Measurements from ENCODE around the gene PCCA. TPM values are rescaled to one million over a fixed set of nuclear protein-coding genes. Genes with fewer than 3 reads are reported as not detected.
"Not testable (repeated sequence)": the region's sequence is repeated elsewhere in the genome, so short reads cannot be mapped to it uniquely, and the experiment has no call there.

Gene PCCA
- 10 to 100 TPM; 15.4 to 52.1 (median 26.1) TPM for polyA plus RNA-seq

DNA sequence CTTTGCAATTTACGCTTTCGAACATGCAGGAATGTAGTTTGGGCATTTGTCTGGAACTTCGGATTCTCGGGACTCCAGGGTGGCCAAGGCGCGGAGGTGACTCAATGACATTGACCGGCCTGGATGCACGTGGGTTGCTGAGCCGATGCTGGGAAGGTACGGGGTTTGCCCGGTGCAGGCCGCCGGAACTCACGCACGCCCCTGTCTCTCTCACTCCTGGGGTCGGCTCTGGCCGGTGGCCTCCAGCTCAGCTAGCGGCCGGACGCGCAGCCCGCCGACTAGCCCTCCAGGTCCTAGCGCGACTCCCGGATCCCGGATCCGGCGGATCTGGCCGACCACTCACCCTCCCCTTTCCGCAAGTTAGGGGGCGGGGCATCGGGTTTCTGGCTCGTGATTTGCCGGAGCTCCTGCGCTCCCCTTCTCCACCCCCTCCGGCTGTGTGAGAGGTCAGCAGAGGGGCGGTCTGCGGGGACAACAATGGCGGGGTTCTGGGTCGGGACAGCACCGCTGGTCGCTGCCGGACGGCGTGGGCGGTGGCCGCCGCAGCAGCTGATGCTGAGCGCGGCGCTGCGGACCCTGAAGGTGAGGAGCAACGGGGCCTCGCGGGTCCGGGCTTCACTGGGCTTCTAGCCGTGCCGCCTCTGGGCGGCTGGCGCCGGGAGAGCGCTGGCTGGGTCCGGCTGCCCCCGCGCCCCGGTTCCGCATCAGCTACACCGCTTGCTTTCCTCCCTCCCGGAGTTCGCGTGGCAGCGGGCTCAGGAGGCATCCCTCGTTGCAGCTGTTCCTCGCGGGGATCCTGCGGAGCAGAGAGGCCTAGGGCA is at the start of gene PCCA:
Gene PCCA, plus strand, starts transcription at position 450 of the 821 bp plus-strand sequence. Its CDS starts 28 bp downstream, at position 478.
- 0 to 1% (median 0%) methylated on average over 71 to 77 of the region's 77 CpGs for WGBS, 3 donors
- H3K27ac ChIP-seq (ENCODE audit: low read depth, low read length), result no peak within 1 kb of the TSS

- H3K27ac ChIP-seq (ENCODE audit: low read depth, low read length), result no peak overlapping the region
- 36 to 70% (median 65%) methylated on average over 4 of the region's 4 CpGs for WGBS, 3 donors
Measured at GRCh38 chr13:100039740-100040139, 49.2 kb upstream of the PCCA start.

DNA sequence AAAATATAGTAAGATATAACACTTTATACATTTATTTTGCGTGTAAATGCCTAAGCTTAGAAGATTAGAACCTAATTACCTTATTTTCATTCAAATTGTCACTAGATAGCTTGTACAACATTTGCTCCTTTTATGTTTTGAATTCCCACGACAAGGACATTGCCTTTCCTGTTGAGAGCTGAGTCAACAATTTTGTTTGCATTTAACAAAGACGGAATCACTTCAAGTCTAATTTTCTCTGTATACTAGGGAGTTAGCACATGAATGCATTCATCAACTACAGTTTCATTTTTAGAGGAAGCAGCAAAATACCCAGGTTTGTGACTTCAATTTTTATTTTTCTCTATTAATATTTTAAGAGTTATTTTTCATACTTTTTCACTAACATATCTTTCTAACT is 48.7 kb upstream of the PCCA start:
- 19 to 55% (median 44%) methylated on average over 3 of the region's 3 CpGs for WGBS, 3 donors
- H3K27ac ChIP-seq (ENCODE audit: low read depth, low read length), result no peak overlapping the region

DNA sequence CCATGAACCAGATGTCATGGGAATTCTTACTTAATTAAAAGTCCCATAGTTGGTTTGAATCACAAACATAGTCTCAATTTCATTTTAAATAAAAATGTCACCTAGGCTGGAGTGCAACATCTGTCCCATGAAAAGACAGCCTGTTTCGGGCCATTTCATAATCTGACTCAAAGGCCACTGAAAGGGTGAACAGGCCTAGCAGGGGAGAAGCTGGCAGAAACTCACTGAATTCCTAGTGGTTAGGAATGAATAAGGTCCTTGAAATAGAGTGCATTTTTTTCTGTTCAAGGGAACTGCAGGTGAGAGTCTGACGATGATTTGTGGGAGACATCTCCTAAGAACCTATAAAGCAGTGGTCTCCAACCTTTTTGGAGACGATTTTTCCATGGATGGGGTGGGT is 44.0 kb upstream of the PCCA start:
- WGBS, 3 donors, result 74 to 91% (median 88%) methylated on average over 3 of the region's 3 CpGs
- H3K27ac ChIP-seq (ENCODE audit: low read depth, low read length), result no peak overlapping the region

DNA sequence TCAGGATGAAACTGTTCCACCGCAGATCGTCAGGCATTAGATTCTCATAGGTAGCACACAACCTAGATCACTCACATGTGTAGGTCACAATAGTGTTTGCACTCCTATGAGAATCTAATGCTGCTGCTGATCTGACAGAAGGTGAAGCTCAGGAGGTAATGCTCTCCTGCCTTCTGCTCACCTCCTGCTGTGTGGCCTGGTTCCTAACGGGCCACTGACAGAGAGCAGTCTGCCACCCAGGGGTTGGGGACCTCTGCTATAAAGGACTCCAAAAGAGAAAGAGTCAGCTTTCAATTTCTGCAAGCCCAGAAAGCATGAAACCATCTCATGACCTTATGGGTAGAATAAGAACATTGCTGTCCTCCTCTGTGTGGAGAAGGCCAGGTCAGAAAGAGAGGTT is 43.5 kb upstream of the PCCA start:
- WGBS, 3 donors, result 74 to 80% (median 78%) methylated on average over 3 of the region's 3 CpGs
- H3K27ac ChIP-seq (ENCODE audit: low read depth, low read length), result no peak overlapping the region

GRCh38 chr13:100051070-100051469 is 37.8 kb upstream of the PCCA start:
- H3K27ac ChIP-seq (ENCODE audit: low read depth, low read length), result no peak overlapping the region
- 75 to 81% (median 76%) methylated on average over 3 of the region's 3 CpGs for WGBS, 3 donors

- WGBS, 3 donors, result 87 to 93% (median 91%) methylated on average over 3 of the region's 3 CpGs
Measured at GRCh38 chr13:100059827-100060226, 29.1 kb upstream of the PCCA start.

GRCh38 chr13:100063333-100063732 is 25.6 kb upstream of the PCCA start:
- 59 to 70% (median 69%) methylated on average over 6 of the region's 6 CpGs for WGBS, 3 donors

More at GRCh38 chr13:100059827-100060226, 29.1 kb upstream of the PCCA start:
- no peak overlapping the region for H3K27ac ChIP-seq (ENCODE audit: low read depth, low read length)

DNA sequence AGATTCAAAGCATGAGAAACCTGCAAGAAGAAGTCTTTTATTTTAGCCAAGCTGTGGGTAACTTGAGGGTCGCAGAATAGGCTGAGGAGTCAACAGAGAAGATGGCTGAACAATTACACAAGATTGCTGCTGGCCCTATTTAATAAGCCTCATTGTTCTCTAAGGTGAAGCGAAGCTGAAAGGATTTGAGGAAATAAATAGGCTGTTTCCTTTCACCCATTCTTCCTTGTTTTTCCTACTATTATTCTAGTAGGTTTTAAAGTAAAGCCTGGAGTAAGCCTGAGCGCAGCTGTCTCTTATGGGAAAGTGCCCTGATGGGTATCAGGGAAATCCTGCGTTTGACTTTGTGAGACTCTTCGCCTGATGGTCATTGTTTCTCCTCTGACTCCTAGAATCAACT is 25.0 kb upstream of the PCCA start:
- no peak overlapping the region for H3K27ac ChIP-seq (ENCODE audit: low read depth, low read length)
- 76 to 84% (median 82%) methylated on average over 5 of the region's 5 CpGs for WGBS, 3 donors

More at GRCh38 chr13:100063333-100063732, 25.6 kb upstream of the PCCA start:
- no peak overlapping the region for H3K27ac ChIP-seq (ENCODE audit: low read depth, low read length)

DNA sequence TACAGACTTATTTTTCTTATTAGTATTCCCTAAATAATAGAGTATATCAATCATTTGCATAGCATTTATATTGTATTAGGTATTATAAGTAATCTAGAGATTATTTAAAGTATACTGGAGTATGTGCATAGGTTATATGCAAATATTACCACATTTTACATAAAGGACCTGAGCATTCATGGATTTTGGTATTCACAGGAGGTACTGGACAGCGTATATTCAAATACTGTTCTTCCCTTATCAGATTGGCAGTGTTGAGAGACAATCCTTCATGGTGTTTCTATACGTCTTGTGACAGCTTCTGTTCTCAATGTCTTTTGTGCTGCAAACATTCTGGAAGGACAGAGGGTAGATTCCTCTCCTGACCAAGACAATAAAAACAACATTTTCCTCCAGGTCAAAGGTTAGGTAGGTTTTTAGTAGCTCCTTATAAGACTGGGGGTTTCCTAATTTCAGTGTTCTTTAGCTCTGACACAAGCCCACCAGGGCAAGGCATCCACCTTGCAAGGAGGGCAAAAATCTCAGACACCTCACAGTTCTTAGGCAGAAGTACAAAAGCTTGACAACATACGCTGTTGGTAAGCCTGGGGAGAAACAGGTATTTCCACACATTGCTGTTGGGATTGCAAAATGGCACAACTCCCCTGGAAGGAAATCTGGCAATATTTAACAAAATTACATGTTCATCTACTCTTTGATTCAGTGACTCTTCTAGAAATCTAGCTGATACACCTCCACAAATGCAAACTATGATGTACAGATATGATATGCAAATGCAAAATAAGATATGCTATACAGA is 20.6 kb upstream of the PCCA start:
- 77 to 79% (median 77%) methylated on average over 3 of the region's 3 CpGs for WGBS, 3 donors
- no peak overlapping the region for H3K27ac ChIP-seq (ENCODE audit: low read depth, low read length)

DNA sequence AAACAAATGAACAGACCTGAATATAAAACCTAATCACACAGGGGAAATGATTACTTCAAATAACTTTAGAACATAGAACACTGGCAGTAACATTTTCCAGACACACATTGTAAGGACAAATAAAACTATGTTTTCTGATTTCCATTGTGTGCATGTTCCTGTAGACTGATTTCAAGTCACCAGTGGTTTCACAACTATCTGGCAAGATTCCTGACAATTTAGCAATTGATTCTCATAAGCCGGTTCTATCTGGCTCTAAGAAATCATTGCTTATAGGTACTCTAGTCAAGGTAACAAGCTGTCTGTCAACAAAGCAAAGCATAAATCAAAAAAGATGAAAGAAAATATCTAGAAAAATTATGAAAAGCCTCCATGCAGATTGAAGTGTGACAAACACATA is 19.6 kb upstream of the PCCA start:
- 23 to 44% (median 41%) methylated on average over 1 of the region's 1 CpG for WGBS, 3 donors
- no peak overlapping the region for H3K27ac ChIP-seq (ENCODE audit: low read depth, low read length)

DNA sequence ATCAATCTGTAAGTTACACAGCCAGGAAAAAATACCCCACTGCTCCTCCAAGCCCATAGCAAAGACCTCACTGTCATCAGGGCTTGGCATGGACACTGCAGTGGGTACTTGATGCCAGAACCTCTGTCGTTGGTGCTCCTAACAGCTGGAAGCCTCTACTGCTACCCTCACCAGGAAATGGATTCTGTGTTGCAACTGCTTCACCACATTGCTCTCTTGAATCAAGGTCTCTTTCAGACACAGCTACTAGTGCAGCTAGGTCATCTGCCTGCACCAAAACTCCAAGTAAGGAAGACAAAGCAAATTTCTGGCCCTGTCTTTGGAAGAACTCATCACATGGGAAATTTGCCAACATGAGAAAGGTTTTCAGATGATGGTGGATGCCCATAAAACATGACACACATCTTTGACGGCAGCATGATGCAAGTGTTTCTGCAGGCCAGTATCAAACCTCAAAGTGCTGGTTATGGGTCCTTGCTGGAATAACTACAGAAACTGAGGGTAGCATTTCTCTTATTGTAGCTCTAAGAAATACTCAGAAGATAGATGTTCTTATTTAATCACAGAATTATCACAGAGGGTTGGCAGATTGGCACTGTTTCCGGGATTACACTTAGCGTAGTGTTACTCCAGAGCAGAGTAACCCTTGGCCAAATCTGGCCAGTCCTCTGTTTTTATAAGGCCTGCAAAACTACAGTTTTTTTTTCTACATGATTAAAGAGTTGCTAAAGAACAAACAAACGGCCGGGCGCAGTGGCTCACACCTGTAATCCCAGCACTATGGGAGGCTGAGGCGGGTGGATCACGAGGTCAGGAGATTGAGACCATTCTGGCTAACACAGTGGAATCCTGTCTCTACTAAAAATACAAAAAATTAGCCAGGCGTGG is 12.9 kb upstream of the PCCA start:
- 60 to 81% (median 76%) methylated on average over 10 of the region's 10 CpGs for WGBS, 3 donors
- no peak overlapping the region for H3K27ac ChIP-seq (ENCODE audit: low read depth, low read length)

GRCh38 chr13:100079003-100079402 is 9.9 kb upstream of the PCCA start:
- H3K27ac ChIP-seq (ENCODE audit: low read depth, low read length), result not testable (repeated sequence)
- WGBS, 3 donors, result 90 to 91% (median 90%) methylated on average over 9 of the region's 9 CpGs

GRCh38 chr13:100083401-100083800 is 5.5 kb upstream of the PCCA start:
- 71 to 90% (median 83%) methylated on average over 6 of the region's 6 CpGs for WGBS, 3 donors

DNA sequence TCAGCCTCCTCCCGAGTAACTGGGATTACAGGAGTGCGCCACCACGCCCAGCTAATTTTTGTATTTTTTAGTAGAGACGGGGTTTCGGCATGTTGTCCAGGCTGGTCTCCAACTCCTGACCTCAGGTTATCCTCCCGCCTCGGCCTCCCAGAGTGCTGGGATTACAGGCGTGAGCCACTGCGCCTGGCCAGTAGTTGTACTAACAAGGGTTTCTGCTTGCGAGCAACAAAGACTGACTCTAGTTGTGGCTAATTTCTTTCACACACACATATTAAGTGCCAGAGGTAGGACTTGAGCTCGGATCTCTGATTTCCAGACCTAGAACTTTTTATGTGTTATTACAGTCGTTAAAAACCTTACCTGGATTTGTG is 635 bp upstream of the PCCA start:
- 42 to 70% (median 47%) methylated on average over 12 of the region's 12 CpGs for WGBS, 3 donors
- H3K27ac ChIP-seq (ENCODE audit: low read depth, low read length), result no peak overlapping the region

More at GRCh38 chr13:100083401-100083800, 5.5 kb upstream of the PCCA start:
- H3K27ac ChIP-seq (ENCODE audit: low read depth, low read length), result not testable (repeated sequence)

- WGBS, 3 donors, result 1 to 2% (median 1%) methylated on average over 13 of the region's 13 CpGs
Measured at GRCh38 chr13:100089465-100090032, 656 bp downstream of the PCCA start.

DNA sequence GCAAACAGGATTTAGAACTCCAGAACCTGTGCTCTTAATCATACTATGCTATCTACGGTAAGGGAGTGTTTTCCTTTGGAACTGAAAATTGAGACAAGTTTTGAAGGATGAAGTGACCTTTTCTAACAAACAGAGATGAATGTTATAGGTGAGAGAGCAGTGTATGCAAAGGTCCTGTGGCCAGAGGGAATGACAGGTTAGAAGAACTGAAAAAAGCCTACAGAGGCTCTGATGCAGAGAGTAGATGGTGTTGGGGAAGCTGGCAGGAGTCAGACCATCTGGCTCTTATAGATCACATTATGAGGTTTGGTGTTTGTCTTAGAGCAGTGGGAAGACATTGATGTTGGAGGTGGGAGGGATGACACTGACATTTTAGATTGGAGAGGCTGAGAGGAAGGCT is 2.0 kb downstream of the PCCA start:
- no peak overlapping the region for H3K27ac ChIP-seq (ENCODE audit: low read depth, low read length)
- 70 to 100% (median 92%) methylated on average over 1 of the region's 1 CpG for WGBS, 3 donors

More at GRCh38 chr13:100089465-100090032, 656 bp downstream of the PCCA start:
- H3K27ac ChIP-seq (ENCODE audit: low read depth, low read length), result no peak overlapping the region

DNA sequence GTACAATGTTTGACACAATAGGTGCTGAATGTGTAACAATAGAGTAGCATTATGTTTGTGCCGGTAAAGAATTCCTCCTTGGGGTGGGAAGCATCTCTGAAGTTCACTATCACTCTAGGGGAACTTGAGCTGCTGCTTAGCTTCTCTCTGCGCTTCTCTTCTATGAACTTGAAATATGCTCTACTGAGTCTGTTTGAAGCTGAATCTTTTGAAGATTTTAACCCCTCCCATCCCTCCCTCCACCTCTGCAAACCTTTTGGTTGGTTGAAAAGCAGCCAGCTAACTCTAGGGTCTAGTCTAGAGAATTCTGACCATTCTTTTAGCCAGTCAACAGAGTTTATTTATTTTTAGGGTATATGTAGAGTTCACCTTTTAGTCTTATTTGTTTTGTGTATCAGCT is 2.5 kb downstream of the PCCA start:
- WGBS, 3 donors, result 78 to 88% (median 87%) methylated on average over 2 of the region's 2 CpGs
- no peak overlapping the region for H3K27ac ChIP-seq (ENCODE audit: low read depth, low read length)

All from adipose tissue (tissue), 3 donors.